Uterus (tissue), 2 donors: ENCODE data around the gene PLPP1.

Experiments used
- POLR2A ChIP-seq, 2 donors: fragments of 450-650 bp; IDR thresholded peaks; one replicate each; pipeline ENCODE4 v1.6.1; 2016; ENCODE audit warnings: antibody characterized with exemption in 2 of 2, mild to moderate bottlenecking in 1 of 2, moderate library complexity in 1 of 2
- TF ChIP-seq, protein P1 (sequence below), 4 experiments: fragments of 200-600 bp in 2 of 4; fragments of 450-650 bp in 2 of 4; sonication (generic) in 2 of 4; IDR thresholded peaks; one replicate each; pipeline ENCODE4 v1.5.1; 2016 to 2019; ENCODE audit warnings: antibody characterized with exemption in 4 of 4, mild to moderate bottlenecking in 2 of 4, moderate library complexity in 1 of 4

DNA sequence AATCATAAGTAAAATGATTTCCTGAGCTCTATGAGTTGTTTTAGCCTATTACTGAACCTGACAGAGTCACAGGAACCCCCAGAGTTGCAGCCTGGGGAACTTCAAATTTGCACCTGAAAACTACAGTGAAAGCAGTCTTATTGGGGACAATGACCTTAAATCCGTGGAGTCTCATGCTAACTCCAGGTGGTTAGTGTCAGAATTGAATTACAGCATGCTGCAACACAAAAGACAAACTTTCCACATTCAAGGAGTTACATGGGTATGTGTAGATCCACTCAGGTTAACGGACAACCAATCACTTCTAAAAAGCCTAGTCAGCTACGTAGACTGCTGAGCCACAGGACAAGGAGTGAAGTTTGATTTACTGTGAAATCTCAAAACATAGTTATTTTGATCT is 49.7 kb downstream of the PLPP1 start:
- TF ChIP-seq, protein P1, sequence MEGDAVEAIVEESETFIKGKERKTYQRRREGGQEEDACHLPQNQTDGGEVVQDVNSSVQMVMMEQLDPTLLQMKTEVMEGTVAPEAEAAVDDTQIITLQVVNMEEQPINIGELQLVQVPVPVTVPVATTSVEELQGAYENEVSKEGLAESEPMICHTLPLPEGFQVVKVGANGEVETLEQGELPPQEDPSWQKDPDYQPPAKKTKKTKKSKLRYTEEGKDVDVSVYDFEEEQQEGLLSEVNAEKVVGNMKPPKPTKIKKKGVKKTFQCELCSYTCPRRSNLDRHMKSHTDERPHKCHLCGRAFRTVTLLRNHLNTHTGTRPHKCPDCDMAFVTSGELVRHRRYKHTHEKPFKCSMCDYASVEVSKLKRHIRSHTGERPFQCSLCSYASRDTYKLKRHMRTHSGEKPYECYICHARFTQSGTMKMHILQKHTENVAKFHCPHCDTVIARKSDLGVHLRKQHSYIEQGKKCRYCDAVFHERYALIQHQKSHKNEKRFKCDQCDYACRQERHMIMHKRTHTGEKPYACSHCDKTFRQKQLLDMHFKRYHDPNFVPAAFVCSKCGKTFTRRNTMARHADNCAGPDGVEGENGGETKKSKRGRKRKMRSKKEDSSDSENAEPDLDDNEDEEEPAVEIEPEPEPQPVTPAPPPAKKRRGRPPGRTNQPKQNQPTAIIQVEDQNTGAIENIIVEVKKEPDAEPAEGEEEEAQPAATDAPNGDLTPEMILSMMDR (IDR thresholded peaks at IDR 0.05): no peak
- TF ChIP-seq POLR2A (IDR thresholded peaks at IDR 0.05): no peak
